GM18907 (cell line): ENCODE data around the gene NRAS.
A peak's percentile ranks its signal among the peaks of the same experiment; 100 is the strongest.

Experiments
- ATAC-seq: cut with Tn5 transposase; IDR thresholded peaks from one replicate; pipeline ENCODE4 v1.9.1; 2021; ENCODE audit warnings: mild to moderate bottlenecking, moderate library complexity; ENCODE audit not compliant: unreplicated experiment

Gene NRAS

GRCh38 chr1:114685851-114686250, 30.7 kb downstream of the NRAS start:
- no peak for ATAC-seq

GRCh38 chr1:114677691-114678090, 38.9 kb downstream of the NRAS start:
- ATAC-seq = no peak

GRCh38 chr1:114676115-114676514, 40.5 kb downstream of the NRAS start:
- ATAC-seq = no peak

GRCh38 chr1:114671939-114672275, 44.7 kb downstream of the NRAS start:
- ATAC-seq = no peak

- ATAC-seq = no peak
These were observed 45.3 kb downstream of the NRAS start for GRCh38 chr1:114671011-114671938.

GRCh38 chr1:114670083-114671010, 46.2 kb downstream of the NRAS start:
- peak; percentile 99 for ATAC-seq

- peak; percentile 71 for ATAC-seq
These were observed 46.9 kb downstream of the NRAS start, which contains the start of gene DENND2C for GRCh38 chr1:114669562-114670082. Gene DENND2C (minus strand): TSS chr1:114670049. CDS start chr1:114625984, 44,065 bp downstream.

- no peak for ATAC-seq
These were observed 47.6 kb downstream of the NRAS start for GRCh38 chr1:114668784-114669561.

GRCh38 chr1:114668373-114668772, 48.2 kb downstream of the NRAS start:
- no peak for ATAC-seq

GRCh38 chr1:114666954-114667353, 49.6 kb downstream of the NRAS start:
- ATAC-seq = no peak

GRCh38 chr1:114660238-114660637, 56.3 kb downstream of the NRAS start:
- ATAC-seq = no peak
